WTC11 (cell line): ENCODE results near the gene ITPK1. TPM values are rescaled to one million over a fixed set of nuclear protein-coding genes. Genes with fewer than 3 reads are reported as not detected.

Experiments
- ATAC-seq: fragments of 200-7000 bp; cut with Tn5 transposase; 2 replicates; pipeline ENCODE4 v1.10.0; 2021; ENCODE audit warnings: mild to moderate bottlenecking, moderate library complexity
- CTCF ChIA-PET: fragments of 300-600 bp; sonication (Branson Sonifier 250); formaldehyde crosslinking; loops from one replicate; lab custom pipeline; 2021; ENCODE audit warnings: antibody characterized with exemption; lab: Charles Lee
- POLR2A ChIA-PET: fragments of 350-600 bp; sonication (Branson Sonifier 250); formaldehyde crosslinking; loops from one replicate; lab custom pipeline; 2021; ENCODE audit warnings: antibody characterized with exemption; lab: Charles Lee
- DNase-seq: peaks from one replicate; pipeline ENCODE4 v3.0.0; 2021; ENCODE audit warnings: low spot score
- H3K27ac Mint-ChIP-seq: 2 replicates; pipeline ENCODE4 v1.8.0; 2021; ENCODE audit warnings: mixed read lengths
- H3K27me3 Mint-ChIP-seq: 2 replicates; pipeline ENCODE4 v1.8.0; 2021; ENCODE audit warnings: low read depth, mild to moderate bottlenecking, moderate library complexity, mixed read lengths
- H3K36me3 Mint-ChIP-seq: 2 replicates; pipeline ENCODE4 v1.8.0; 2021; ENCODE audit warnings: mixed read lengths
- H3K4me1 Mint-ChIP-seq: 2 replicates; pipeline ENCODE4 v1.8.0; 2022; ENCODE audit warnings: mixed read lengths
- H3K4me3 Mint-ChIP-seq: 2 replicates; pipeline ENCODE4 v1.8.0; 2021; ENCODE audit warnings: mild to moderate bottlenecking, moderate library complexity, mixed read lengths
- H3K9me3 Mint-ChIP-seq: 2 replicates; pipeline ENCODE4 v1.8.0; 2021; ENCODE audit warnings: mixed read lengths
- CREB1 ChIP-seq: sonication (generic); formaldehyde crosslinking; IDR thresholded peaks from 2 replicates; pipeline ENCODE4 v1.8.0; 2023; ENCODE audit warnings: mild to moderate bottlenecking, missing genetic modification reagents
- CREM ChIP-seq: sonication (generic); formaldehyde crosslinking; IDR thresholded peaks from 2 replicates; pipeline ENCODE4 v1.8.1; 2022; ENCODE audit warnings: mild to moderate bottlenecking, missing genetic modification reagents, moderate library complexity
- FOXP4 ChIP-seq: sonication (generic); formaldehyde crosslinking; IDR thresholded peaks from 2 replicates; pipeline ENCODE4 v1.8.0; 2022; ENCODE audit warnings: mild to moderate bottlenecking, missing genetic modification reagents
- GABPB1 ChIP-seq: sonication (generic); formaldehyde crosslinking; IDR thresholded peaks from 2 replicates; pipeline ENCODE4 v1.8.1; 2023; ENCODE audit warnings: mild to moderate bottlenecking, missing genetic modification reagents
- HMGA2 ChIP-seq: fragments of 250-450 bp; sonication (Bioruptor Pico); IDR thresholded peaks from 2 replicates; pipeline ENCODE4 v1.4.0; 2021; ENCODE audit warnings: mild to moderate bottlenecking, moderate library complexity
- KAT7 ChIP-seq: sonication (generic); formaldehyde crosslinking; IDR thresholded peaks from 2 replicates; pipeline ENCODE4 v1.8.1; 2023; ENCODE audit warnings: missing genetic modification reagents, mild to moderate bottlenecking, borderline replicate concordance
- NFYB ChIP-seq: sonication (generic); formaldehyde crosslinking; conservative IDR thresholded peaks from 2 replicates; pipeline ENCODE4 v1.8.0; 2022; ENCODE audit warnings: low read depth, missing genetic modification reagents
- SMAD3 ChIP-seq: sonication (generic); formaldehyde crosslinking; IDR thresholded peaks from 2 replicates; pipeline ENCODE4 v1.8.0; 2022; ENCODE audit warnings: missing genetic modification reagents, mild to moderate bottlenecking, borderline replicate concordance
- SP1 ChIP-seq: sonication (generic); formaldehyde crosslinking; conservative IDR thresholded peaks from 2 replicates; pipeline ENCODE4 v1.8.1; 2022; ENCODE audit warnings: missing genetic modification reagents
- STAT6 ChIP-seq: sonication (generic); formaldehyde crosslinking; conservative IDR thresholded peaks from 2 replicates; pipeline ENCODE4 v1.8.1; 2023; ENCODE audit warnings: mild to moderate bottlenecking, low read depth, missing genetic modification reagents, moderate library complexity
- TEAD1 ChIP-seq: sonication (generic); formaldehyde crosslinking; IDR thresholded peaks from 2 replicates; pipeline ENCODE4 v1.8.0; 2022; ENCODE audit warnings: mild to moderate bottlenecking, missing genetic modification reagents
- ZNF138 ChIP-seq: sonication (generic); formaldehyde crosslinking; conservative IDR thresholded peaks from 2 replicates; pipeline ENCODE4 v1.8.1; 2022; ENCODE audit warnings: mild to moderate bottlenecking, moderate library complexity, missing genetic modification reagents
- ZNF219 ChIP-seq: sonication (generic); formaldehyde crosslinking; IDR thresholded peaks from 2 replicates; pipeline ENCODE4 v1.8.0; 2023; ENCODE audit warnings: missing genetic modification reagents, mild to moderate bottlenecking, borderline replicate concordance
- ZNF532 ChIP-seq: fragments of 250-450 bp; sonication (Bioruptor Pico); IDR thresholded peaks from 2 replicates; pipeline ENCODE4 v1.9.0; 2021; ENCODE audit warnings: mild to moderate bottlenecking, borderline replicate concordance
- total RNA-seq: library from RNA; stranded (reverse); gene quantifications from 3 replicates; pipeline ENCODE4 v1.2.3, GENCODE V29; 2021
- TF ChIP-seq, protein P1 (sequence below): sonication (generic); formaldehyde crosslinking; IDR thresholded peaks from 2 replicates; pipeline ENCODE4 v1.8.1; 2022; ENCODE audit warnings: missing genetic modification reagents, borderline replicate concordance
- TF ChIP-seq, protein P2 (sequence below): fragments of 250-450 bp; sonication (Bioruptor Pico); IDR thresholded peaks from 2 replicates; pipeline ENCODE4 v1.9.0; 2021; ENCODE audit warnings: mild to moderate bottlenecking
- TF ChIP-seq, protein P3 (sequence below): fragments of 250-450 bp; sonication (Bioruptor Pico); conservative IDR thresholded peaks from 2 replicates; pipeline ENCODE4 v1.9.0; 2021; ENCODE audit warnings: mild to moderate bottlenecking

ITPK1 gene
- total RNA-seq, 1 experiment from 2014 or later, result 144 TPM

GRCh38 chr14:92984896-92985295 lies 130.8 kb downstream of the ITPK1 start:
- DNase-seq (no peak), ATAC-seq (no peak)
- ChIA-PET POLR2A (no interaction called here), CTCF (no interaction called here)
- H3K4me1 Mint-ChIP-seq, result 0 out of 2 replicates have a peak, but pooled peaks cover 2% of the 10 kb centered on the region
- no peaks in the 10 kb centered on the region; the same call in 1 of the 2 replicates for H3K27me3 Mint-ChIP-seq
- H3K36me3 Mint-ChIP-seq, result peaks cover 33% of the 10 kb centered on the region
- H3K9me3 Mint-ChIP-seq, result peaks cover 25% of the 10 kb centered on the region
- H3K4me3 Mint-ChIP-seq, result no peak overlapping the region
- TF ChIP-seq SP1 (CRISPR knock-in tag) (no peak), NFYB (CRISPR knock-in tag) (no peak), CREB1 (CRISPR knock-in tag) (no peak), ZNF219 (CRISPR knock-in tag) (no peak), GABPB1 (CRISPR knock-in tag) (peak; percentile 54), CREM (CRISPR knock-in tag) (no peak)
- TF ChIP-seq, protein P1, sequence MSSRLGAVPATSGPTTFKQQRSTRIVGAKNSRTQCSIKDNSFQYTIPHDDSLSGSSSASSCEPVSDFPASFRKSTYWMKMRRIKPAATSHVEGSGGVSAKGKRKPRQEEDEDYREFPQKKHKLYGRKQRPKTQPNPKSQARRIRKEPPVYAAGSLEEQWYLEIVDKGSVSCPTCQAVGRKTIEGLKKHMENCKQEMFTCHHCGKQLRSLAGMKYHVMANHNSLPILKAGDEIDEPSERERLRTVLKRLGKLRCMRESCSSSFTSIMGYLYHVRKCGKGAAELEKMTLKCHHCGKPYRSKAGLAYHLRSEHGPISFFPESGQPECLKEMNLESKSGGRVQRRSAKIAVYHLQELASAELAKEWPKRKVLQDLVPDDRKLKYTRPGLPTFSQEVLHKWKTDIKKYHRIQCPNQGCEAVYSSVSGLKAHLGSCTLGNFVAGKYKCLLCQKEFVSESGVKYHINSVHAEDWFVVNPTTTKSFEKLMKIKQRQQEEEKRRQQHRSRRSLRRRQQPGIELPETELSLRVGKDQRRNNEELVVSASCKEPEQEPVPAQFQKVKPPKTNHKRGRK (CRISPR knock-in tag), result no peak
- H3K27ac Mint-ChIP-seq, result no peak overlapping the region

GRCh38 chr14:92984082-92984788 lies 131.5 kb downstream of the ITPK1 start:
- H3K36me3 Mint-ChIP-seq, result peaks cover 40% of the 10 kb centered on the region
- no peak overlapping the region for H3K4me3 Mint-ChIP-seq
- DNase-seq, result no peak
- no peak for ATAC-seq
- H3K27me3 Mint-ChIP-seq, result no peaks in the 10 kb centered on the region; the same call in 1 of the 2 replicates
- H3K9me3 Mint-ChIP-seq, result peaks cover 32% of the 10 kb centered on the region
- POLR2A ChIA-PET, result no interaction called here
- H3K27ac Mint-ChIP-seq, result no peak overlapping the region
- H3K4me1 Mint-ChIP-seq, result 0 out of 2 replicates have a peak, but pooled peaks cover 2% of the 10 kb centered on the region
- CTCF ChIA-PET, result interaction anchor here (0.5 kb wide), 1 partner anchor 87 kb away, joined by 3 read pairs; no protein-coding TSS in a partner anchor
- TF ChIP-seq, protein P2, sequence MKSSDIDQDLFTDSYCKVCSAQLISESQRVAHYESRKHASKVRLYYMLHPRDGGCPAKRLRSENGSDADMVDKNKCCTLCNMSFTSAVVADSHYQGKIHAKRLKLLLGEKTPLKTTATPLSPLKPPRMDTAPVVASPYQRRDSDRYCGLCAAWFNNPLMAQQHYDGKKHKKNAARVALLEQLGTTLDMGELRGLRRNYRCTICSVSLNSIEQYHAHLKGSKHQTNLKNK (CRISPR knock-in tag), result no peak
- TF ChIP-seq CREM (CRISPR knock-in tag), result no peak
- TF ChIP-seq, protein P3, sequence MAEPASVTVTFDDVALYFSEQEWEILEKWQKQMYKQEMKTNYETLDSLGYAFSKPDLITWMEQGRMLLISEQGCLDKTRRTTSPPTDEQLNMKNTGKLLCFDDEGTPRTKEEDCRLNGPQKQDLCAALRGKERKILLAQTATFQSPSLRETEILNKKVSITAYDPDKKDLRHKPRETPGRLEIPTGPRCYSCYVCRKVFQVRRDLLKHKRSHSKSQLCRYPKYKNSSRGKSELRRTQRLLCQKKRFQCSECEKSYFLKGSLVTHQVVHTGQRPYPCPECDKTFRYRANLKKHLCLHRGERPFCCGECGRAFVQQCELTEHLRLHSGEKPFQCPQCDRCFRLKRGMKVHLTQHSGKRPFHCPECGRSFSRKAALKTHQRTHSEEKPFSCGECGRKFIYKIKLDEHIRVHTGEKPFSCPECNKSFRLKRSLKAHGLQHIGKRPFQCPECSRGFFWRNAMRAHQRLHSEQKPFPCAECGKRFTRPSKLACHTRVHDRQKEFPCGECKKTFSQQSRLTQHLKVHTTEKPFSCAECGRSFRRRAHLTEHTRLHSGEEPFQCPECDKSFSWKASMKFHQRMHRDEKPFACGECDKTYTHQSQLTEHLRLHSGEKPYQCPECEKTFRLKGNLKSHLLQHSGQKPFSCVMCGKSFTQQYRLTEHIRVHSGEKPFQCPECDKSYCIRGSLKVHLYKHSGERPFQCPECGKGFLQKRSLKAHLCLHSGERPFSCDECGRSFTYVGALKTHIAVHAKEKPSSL (CRISPR knock-in tag), result no peak
- no peak for TF ChIP-seq ZNF532
- TF ChIP-seq STAT6 (CRISPR knock-in tag), result no peak
- no peak for TF ChIP-seq FOXP4
- TF ChIP-seq TEAD1 (CRISPR knock-in tag), result no peak
- TF ChIP-seq KAT7 (CRISPR knock-in tag), result no peak
- no peak for TF ChIP-seq SMAD3 (CRISPR knock-in tag)
- TF ChIP-seq HMGA2 (CRISPR knock-in tag), result no peak
- no peak for TF ChIP-seq ZNF219 (CRISPR knock-in tag)
- no peak for TF ChIP-seq ZNF138
